HG02798 (cell line): ENCODE data around the gene NFIX.

Experiments used
- ATAC-seq: cut with Tn5 transposase; IDR thresholded peaks from one replicate; pipeline ENCODE4 v1.9.1; 2021; ENCODE audit warnings: mild to moderate bottlenecking; ENCODE audit not compliant: unreplicated experiment, poor library complexity

The NFIX gene

GRCh38 chr19:13018035-13018914 lies 23.0 kb downstream of the NFIX start:
- ATAC-seq, result no peak

GRCh38 chr19:13019332-13019731 lies 24.1 kb downstream of the NFIX start:
- no peak for ATAC-seq

GRCh38 chr19:13020002-13020414 lies 24.7 kb downstream of the NFIX start:
- no peak for ATAC-seq

GRCh38 chr19:13022111-13022858 lies 27.0 kb downstream of the NFIX start:
- no peak for ATAC-seq

- no peak for ATAC-seq
These were observed 27.8 kb downstream of the NFIX start for GRCh38 chr19:13022859-13023636.

GRCh38 chr19:13023656-13024055 lies 28.4 kb downstream of the NFIX start:
- ATAC-seq, result no peak

- ATAC-seq, result no peak
These were observed 29.1 kb downstream of the NFIX start for GRCh38 chr19:13024126-13024950.

GRCh38 chr19:13024951-13025697 lies 29.8 kb downstream of the NFIX start:
- ATAC-seq, result no peak

- ATAC-seq, result no peak
These were observed 30.7 kb downstream of the NFIX start for GRCh38 chr19:13025819-13026456.

- no peak for ATAC-seq
These were observed 31.4 kb downstream of the NFIX start for GRCh38 chr19:13026462-13027370.

- ATAC-seq, result no peak
These were observed 32.3 kb downstream of the NFIX start for GRCh38 chr19:13027557-13027956.

GRCh38 chr19:13028027-13028426 lies 32.8 kb downstream of the NFIX start:
- no peak for ATAC-seq

GRCh38 chr19:13029301-13029880 lies 34.1 kb downstream of the NFIX start:
- ATAC-seq, result no peak

GRCh38 chr19:13029893-13030292 lies 34.6 kb downstream of the NFIX start:
- ATAC-seq, result no peak

GRCh38 chr19:13031917-13032623 lies 36.8 kb downstream of the NFIX start:
- ATAC-seq, result no peak

- ATAC-seq, result no peak
These were observed 37.6 kb downstream of the NFIX start for GRCh38 chr19:13032837-13033236.

GRCh38 chr19:13033244-13033643 lies 38.0 kb downstream of the NFIX start:
- no peak for ATAC-seq
